HepG2 (cell line): Measurements from ENCODE around the gene RILP.

Experiments
- CBX5 ChIP-seq: sonication (generic); formaldehyde crosslinking; IDR thresholded peaks from 2 replicates; pipeline ENCODE4 v1.4.0; 2020; ENCODE audit warnings: missing genetic modification reagents, borderline replicate concordance
- FOXK1 ChIP-seq: sonication (generic); formaldehyde crosslinking; IDR thresholded peaks from 2 replicates; pipeline ENCODE4 v1.4.0; 2020; ENCODE audit warnings: low read depth, missing genetic modification reagents, borderline replicate concordance
- GTF2F1 ChIP-seq: fragments of 150-350 bp; IDR thresholded peaks from 2 replicates; pipeline ENCODE4 v1.6.1; 2014; ENCODE audit warnings: low read length
- POLR2A ChIP-seq, 2 experiments: IDR thresholded peaks; 2 replicates each; pipeline ENCODE4 v1.6.1; 2011; ENCODE audit warnings: low read depth in 2 of 2, low read length in 2 of 2, mild to moderate bottlenecking in 1 of 2, moderate library complexity in 1 of 2; ENCODE audit not compliant: insufficient read depth in 1 of 2
- RAD51 ChIP-seq: fragments of 450-650 bp; IDR thresholded peaks from 2 replicates; pipeline ENCODE4 v1.6.1; 2016; ENCODE audit warnings: borderline replicate concordance
- YY1 ChIP-seq: IDR thresholded peaks from 2 replicates; pipeline ENCODE4 v1.6.1; 2011; ENCODE audit warnings: low read length, low read depth, moderate library complexity, mild to moderate bottlenecking; ENCODE audit not compliant: insufficient read depth, insufficient replicate concordance
- ZNF143 ChIP-seq: sonication (generic); formaldehyde crosslinking; IDR thresholded peaks from 2 replicates; pipeline ENCODE4 v1.4.0; 2020; ENCODE audit warnings: missing genetic modification reagents
- TF ChIP-seq, protein P1 (sequence below): sonication (generic); formaldehyde crosslinking; IDR thresholded peaks from 2 replicates; pipeline ENCODE4 v1.8.1; 2023; ENCODE audit warnings: mild to moderate bottlenecking, missing genetic modification reagents, borderline replicate concordance
- TF ChIP-seq, protein P2 (sequence below): sonication (generic); formaldehyde crosslinking; IDR thresholded peaks from 2 replicates; pipeline ENCODE4 v1.5.0; 2020; ENCODE audit warnings: mild to moderate bottlenecking, missing genetic modification reagents, moderate library complexity
- TF ChIP-seq, protein P3 (sequence below): IDR thresholded peaks from 2 replicates; pipeline ENCODE4 v1.6.1; 2016; ENCODE audit warnings: low read depth, borderline replicate concordance

- no peak for TF ChIP-seq CBX5 (CRISPR knock-in tag)
- no peak for TF ChIP-seq FOXK1 (CRISPR knock-in tag)
- TF ChIP-seq POLR2A (IDR thresholded peaks at IDR 0.05; ENCODE audit: insufficient read depth in 1 of 2, low read depth in 2 of 2, low read length in 2 of 2) = no peak
- no peak for TF ChIP-seq YY1
- TF ChIP-seq, protein P1, sequence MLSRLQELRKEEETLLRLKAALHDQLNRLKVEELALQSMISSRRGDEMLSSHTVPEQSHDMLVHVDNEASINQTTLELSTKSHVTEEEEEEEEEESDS (CRISPR knock-in tag) = no peak
- no peak for TF ChIP-seq RAD51
- TF ChIP-seq, protein P2, sequence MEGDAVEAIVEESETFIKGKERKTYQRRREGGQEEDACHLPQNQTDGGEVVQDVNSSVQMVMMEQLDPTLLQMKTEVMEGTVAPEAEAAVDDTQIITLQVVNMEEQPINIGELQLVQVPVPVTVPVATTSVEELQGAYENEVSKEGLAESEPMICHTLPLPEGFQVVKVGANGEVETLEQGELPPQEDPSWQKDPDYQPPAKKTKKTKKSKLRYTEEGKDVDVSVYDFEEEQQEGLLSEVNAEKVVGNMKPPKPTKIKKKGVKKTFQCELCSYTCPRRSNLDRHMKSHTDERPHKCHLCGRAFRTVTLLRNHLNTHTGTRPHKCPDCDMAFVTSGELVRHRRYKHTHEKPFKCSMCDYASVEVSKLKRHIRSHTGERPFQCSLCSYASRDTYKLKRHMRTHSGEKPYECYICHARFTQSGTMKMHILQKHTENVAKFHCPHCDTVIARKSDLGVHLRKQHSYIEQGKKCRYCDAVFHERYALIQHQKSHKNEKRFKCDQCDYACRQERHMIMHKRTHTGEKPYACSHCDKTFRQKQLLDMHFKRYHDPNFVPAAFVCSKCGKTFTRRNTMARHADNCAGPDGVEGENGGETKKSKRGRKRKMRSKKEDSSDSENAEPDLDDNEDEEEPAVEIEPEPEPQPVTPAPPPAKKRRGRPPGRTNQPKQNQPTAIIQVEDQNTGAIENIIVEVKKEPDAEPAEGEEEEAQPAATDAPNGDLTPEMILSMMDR = no peak
- TF ChIP-seq ZNF143 (CRISPR knock-in tag) = no peak
- no peak for TF ChIP-seq GTF2F1
- TF ChIP-seq, protein P3, sequence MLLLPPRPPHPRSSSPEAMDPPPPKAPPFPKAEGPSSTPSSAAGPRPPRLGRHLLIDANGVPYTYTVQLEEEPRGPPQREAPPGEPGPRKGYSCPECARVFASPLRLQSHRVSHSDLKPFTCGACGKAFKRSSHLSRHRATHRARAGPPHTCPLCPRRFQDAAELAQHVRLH = no peak
These were observed 22.3 kb downstream of the RILP start for GRCh38 chr17:1627182-1627981.
